GM19455 (cell line): ENCODE data around the gene DCUN1D3.
"Not testable (repeated sequence)": the region's sequence is repeated elsewhere in the genome, so short reads cannot be mapped to it uniquely, and the experiment has no call there.

ENCODE experiments used
- ATAC-seq: cut with Tn5 transposase; IDR thresholded peaks from one replicate; pipeline ENCODE4 v1.9.1; 2021; ENCODE audit not compliant: unreplicated experiment

DCUN1D3 gene

GRCh38 chr16:20866145-20866772 is 33.9 kb downstream of the DCUN1D3 start:
- ATAC-seq = peak; percentile 31

GRCh38 chr16:20865420-20866131 is 34.6 kb downstream of the DCUN1D3 start:
- ATAC-seq = peak; percentile 71

DNA sequence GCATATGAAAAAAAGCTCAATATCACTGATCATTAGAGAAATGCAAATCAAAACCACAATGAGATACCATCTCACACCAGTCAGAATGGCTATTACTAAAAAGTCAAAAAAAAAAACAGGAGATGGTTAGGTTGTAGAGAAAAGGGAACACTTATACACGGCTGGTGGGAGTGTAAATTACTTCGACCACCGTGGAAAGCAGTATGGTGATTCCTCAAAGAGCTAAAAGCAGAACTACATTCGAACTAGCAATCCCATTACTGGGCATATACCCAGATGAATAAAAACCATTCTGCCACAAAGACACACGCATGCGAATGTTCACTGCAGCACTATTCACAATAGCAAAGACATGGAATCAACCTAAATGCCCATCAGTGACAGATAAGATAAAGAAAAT is 35.8 kb downstream of the DCUN1D3 start:
- ATAC-seq = not testable (repeated sequence)

- no peak for ATAC-seq
Observed at GRCh38 chr16:20862162-20862960, 37.8 kb downstream of the DCUN1D3 start.

GRCh38 chr16:20860995-20861394 is 39.2 kb downstream of the DCUN1D3 start:
- ATAC-seq = not testable (repeated sequence)

DNA sequence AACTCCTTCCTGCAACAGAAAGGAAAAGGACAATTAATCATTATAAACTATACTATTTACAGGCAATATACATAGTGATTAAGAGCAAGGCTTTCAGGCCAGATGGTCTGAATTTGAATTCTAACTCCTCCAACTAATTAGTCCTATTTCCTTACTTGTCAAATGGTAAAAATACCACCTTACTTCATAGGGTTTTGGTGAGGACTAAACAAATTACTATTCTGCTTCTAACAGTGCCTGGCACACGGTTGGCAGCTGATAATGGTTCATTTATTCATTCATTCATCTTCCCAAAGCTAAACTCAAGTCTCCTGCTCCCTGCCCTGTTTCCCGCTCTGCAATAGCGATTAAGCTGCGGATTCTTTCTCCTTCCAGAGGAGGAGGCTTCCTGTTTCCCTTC is 39.8 kb downstream of the DCUN1D3 start:
- ATAC-seq = no peak

- no peak for ATAC-seq
Observed at GRCh38 chr16:20859699-20860098, 40.5 kb downstream of the DCUN1D3 start.

DNA sequence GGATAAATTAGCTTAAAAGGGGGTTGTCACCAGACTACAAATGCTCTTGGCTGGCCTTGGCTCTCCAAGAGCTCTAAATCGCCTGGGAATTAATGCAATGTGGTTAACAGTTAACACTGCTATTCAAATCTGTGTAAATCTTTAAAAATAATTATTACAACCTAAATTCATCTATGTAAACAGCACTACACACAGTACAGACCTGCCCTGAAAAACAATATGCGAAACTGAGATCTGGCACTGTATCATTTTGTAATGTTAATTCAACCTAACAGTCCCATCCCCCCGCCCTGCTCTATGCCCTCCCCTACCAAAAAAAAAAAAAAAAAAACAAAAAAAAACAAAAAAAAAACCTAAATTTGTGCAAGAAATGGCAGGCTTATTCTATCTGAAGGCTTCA is 40.9 kb downstream of the DCUN1D3 start:
- no peak for ATAC-seq

GRCh38 chr16:20857281-20857680 is 42.9 kb downstream of the DCUN1D3 start:
- ATAC-seq = no peak

- no peak for ATAC-seq
Observed at GRCh38 chr16:20854963-20855362, 45.2 kb downstream of the DCUN1D3 start.

DNA sequence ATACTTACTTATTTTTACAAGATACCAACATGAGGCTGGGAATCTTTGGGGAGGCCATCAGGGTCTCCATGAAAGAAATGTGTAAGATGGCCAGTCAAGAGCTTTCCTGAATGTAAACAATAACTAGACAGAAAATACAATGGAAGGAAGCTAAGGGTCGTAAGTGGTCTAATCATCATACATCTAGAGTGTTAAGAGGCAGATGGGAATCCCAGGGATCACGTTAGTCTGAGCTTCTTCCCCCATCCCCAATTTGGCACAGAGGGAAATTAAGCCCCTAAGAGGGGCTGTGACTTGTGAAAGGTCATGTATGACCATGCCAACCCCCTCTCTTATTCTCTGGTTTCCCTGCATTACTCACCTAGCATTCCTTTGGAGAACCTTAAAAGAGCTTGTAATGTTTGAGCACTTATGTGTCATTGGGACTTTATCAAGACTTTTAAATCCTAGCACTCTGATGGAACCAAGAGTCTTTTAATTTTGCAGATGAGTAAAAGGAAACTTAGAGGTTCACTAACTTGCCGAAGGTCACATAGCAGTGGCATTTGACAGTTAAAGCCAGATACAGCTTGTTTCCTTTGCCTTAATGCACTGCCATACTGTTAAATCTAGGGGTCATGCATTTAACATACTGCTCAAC is 46.1 kb downstream of the DCUN1D3 start:
- no peak for ATAC-seq

- no peak for ATAC-seq
Observed at GRCh38 chr16:20853143-20853542, 47.0 kb downstream of the DCUN1D3 start.

- no peak for ATAC-seq
Observed at GRCh38 chr16:20851601-20852000, 48.6 kb downstream of the DCUN1D3 start.

GRCh38 chr16:20850981-20851380 is 49.2 kb downstream of the DCUN1D3 start:
- ATAC-seq = no peak

- ATAC-seq = no peak
Observed at GRCh38 chr16:20849589-20850390, 50.4 kb downstream of the DCUN1D3 start.

DNA sequence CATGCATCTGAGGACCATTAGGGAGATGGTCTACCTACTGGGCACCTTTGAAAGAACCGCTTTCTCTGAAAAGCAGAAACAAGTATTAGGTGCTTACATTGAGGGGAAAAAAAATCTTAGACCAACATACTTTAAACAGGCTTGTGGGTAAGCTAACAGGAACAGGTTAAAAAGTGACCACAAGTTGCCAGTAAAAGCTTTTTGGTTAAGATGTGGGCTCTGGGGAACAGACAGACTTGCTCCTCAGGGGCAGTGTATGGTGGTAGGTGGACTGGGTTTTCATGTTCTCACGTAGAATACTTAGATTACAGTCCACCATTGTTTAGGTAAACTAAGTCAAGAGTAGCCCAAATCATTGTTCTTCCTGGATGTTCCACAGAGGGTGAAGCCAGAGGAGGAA is 52.6 kb downstream of the DCUN1D3 start:
- ATAC-seq = no peak

- no peak for ATAC-seq
Observed at GRCh38 chr16:20846551-20846950, 53.6 kb downstream of the DCUN1D3 start.

- ATAC-seq = no peak
Observed at GRCh38 chr16:20846030-20846429, 54.1 kb downstream of the DCUN1D3 start.

DNA sequence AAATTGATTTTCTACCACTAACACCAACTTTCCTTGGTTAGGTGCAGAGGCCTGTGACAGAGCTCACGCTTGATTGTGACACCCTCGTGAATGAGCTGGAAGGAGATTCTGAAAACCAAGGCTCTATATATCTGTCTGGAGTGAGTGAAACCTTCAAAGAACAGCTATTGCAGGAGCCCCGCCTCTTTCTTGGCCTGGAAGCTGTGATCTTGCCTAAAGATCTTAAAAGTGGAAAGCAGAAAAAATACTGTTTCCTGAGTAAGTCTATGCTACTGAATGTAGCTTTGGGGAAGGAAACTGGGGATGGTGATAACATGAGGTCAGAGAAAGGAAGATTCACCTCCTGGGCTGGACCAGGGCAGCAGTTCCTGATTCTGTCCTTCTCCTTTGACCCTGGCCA is 55.6 kb downstream of the DCUN1D3 start:
- no peak for ATAC-seq

DNA sequence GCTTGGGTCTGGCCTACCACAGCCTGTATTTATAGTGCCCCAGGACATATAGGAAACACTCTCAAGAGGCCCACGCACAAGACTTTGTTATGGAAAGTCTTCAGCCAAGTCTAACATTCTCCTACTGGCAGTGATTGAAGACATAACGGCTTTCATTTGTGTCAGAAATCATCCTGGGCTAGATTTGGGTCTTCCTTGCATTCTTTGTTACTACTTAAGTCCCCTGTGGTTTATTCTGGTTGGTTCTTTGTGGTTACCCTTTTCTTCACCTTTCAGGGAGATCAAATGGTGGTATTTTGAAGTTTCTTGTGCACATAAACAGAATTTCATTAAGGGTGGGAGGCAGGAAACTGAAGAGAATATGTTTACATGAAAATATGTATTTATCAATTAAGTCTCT is 56.1 kb downstream of the DCUN1D3 start:
- no peak for ATAC-seq

- no peak for ATAC-seq
Observed at GRCh38 chr16:20839504-20839903, 60.7 kb downstream of the DCUN1D3 start.
